Measurements from ENCODE around the gene LETMD1.

DNA sequence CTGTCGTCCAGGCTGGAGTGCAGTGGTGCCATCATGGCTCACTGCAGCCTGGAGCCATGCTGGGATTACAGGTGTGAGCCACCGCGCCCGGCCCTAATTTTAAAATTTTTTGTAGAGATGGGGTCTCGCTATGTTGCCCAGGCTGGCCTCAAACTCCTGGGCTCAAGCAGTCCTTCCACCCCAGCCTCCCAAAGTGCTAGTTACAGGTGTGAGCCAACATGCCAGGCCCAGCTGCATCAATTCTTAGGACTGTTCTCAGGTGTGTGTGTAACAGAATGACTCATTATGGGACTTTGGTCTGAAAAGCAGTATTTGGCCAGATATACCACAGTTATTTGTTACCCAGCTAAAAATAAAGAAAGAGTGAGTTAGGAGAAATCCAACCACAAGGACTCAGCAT, 17.4 kb downstream of the LETMD1 start:
- TF ChIP-seq, protein P1, sequence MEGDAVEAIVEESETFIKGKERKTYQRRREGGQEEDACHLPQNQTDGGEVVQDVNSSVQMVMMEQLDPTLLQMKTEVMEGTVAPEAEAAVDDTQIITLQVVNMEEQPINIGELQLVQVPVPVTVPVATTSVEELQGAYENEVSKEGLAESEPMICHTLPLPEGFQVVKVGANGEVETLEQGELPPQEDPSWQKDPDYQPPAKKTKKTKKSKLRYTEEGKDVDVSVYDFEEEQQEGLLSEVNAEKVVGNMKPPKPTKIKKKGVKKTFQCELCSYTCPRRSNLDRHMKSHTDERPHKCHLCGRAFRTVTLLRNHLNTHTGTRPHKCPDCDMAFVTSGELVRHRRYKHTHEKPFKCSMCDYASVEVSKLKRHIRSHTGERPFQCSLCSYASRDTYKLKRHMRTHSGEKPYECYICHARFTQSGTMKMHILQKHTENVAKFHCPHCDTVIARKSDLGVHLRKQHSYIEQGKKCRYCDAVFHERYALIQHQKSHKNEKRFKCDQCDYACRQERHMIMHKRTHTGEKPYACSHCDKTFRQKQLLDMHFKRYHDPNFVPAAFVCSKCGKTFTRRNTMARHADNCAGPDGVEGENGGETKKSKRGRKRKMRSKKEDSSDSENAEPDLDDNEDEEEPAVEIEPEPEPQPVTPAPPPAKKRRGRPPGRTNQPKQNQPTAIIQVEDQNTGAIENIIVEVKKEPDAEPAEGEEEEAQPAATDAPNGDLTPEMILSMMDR (IDR thresholded peaks at IDR 0.05; ENCODE audit: low read length) = no peak
- TF ChIP-seq EZH2 (optimal IDR thresholded peaks at IDR 0.05; ENCODE audit: low read depth, low read length) = no peak
- TF ChIP-seq EZH2phosphoT487 (IDR thresholded peaks at IDR 0.05; ENCODE audit: low read length) = no peak

All from MM.1S (cell line).